Upper lobe of left lung (tissue), 4 donors: ENCODE data around the gene MYADM.
A peak's percentile ranks its signal among the peaks of the same experiment; 100 is the strongest.

ENCODE experiments used
- CTCF ChIP-seq, 6 experiments: fragments of 450-650 bp in 4 of 6; fragments of 200-600 bp in 2 of 6; sonication (generic) in 2 of 6; IDR thresholded peaks; one replicate each; pipeline ENCODE4 v1.5.1; 2016 to 2019; ENCODE audit warnings: antibody characterized with exemption in 6 of 6
- EP300 ChIP-seq, 4 donors: sonication (generic); formaldehyde crosslinking; IDR thresholded peaks; one replicate each; pipeline ENCODE4 v1.5.1; 2017; ENCODE audit warnings: antibody characterized with exemption in 4 of 4, control low read depth in 2 of 4
- POLR2A ChIP-seq, 4 donors: fragments of 450-650 bp; IDR thresholded peaks; one replicate each; pipeline ENCODE4 v1.5.1; 2016 to 2017; ENCODE audit warnings: antibody characterized with exemption in 4 of 4, mild to moderate bottlenecking in 2 of 4
- POLR2AphosphoS5 ChIP-seq, 2 donors: sonication (generic); formaldehyde crosslinking; IDR thresholded peaks; one replicate each; pipeline ENCODE4 v1.5.1; 2017; ENCODE audit warnings: antibody characterized with exemption in 2 of 2

GRCh38 chr19:53912653-53913052 lies 45.0 kb downstream of the MYADM start:
- peak in 1 of 6 experiments; percentile 8 for TF ChIP-seq CTCF (IDR thresholded peaks at IDR 0.05)
- no peak for TF ChIP-seq EP300 (IDR thresholded peaks at IDR 0.05)
- no peak for TF ChIP-seq POLR2A (IDR thresholded peaks at IDR 0.05)
- TF ChIP-seq POLR2AphosphoS5 (IDR thresholded peaks at IDR 0.05) = no peak
